HepG2 (cell line): ENCODE data around the gene CLCN1. TPM values are rescaled to one million over a fixed set of nuclear protein-coding genes. Genes with fewer than 3 reads are reported as not detected.

Source experiments
- ATAC-seq: fragments of 200-7000 bp; cut with Tn5 transposase; 3 replicates; pipeline ENCODE4 v1.9.1; 2020; ENCODE audit warnings: mild to moderate bottlenecking, moderate library complexity
- Bru-seq: library from RNA; stranded (reverse); fragments of 400-500 nt; gene quantifications from one replicate; lab custom pipeline; 2021; lab: Mats Ljungman, UMichigan
- BruChase-seq, 2 experiments: library from RNA; stranded (reverse); fragments of 400-500 nt; gene quantifications; one replicate each; lab custom pipeline; 2021; lab: Mats Ljungman, UMichigan
- BruUV-seq: library from RNA; stranded (reverse); fragments of 400-500 nt; replicated peaks from 2 replicates; lab custom pipeline; 2021; lab: Mats Ljungman, UMichigan
- CTCF ChIA-PET: fragments of 300-600 bp; formaldehyde crosslinking; extraction: SDS; loops from one replicate; lab custom pipeline; 2021; ENCODE audit warnings: low total read pairs, inconsistent platforms, low intra/inter-chr PET ratio; lab: Yijun Ruan, JAX
- POLR2A ChIA-PET: fragments of 350-600 bp; sonication (Branson Sonifier 250); formaldehyde crosslinking; loops from one replicate; lab custom pipeline; 2020; ENCODE audit warnings: antibody characterized with exemption, inconsistent platforms; lab: Yijun Ruan, JAX
- DNase-seq: peaks from one replicate; pipeline ENCODE4 v3.0.0-alpha.2; 2015; ENCODE audit warnings: low spot score
- FAIRE-seq: peaks from 3 replicates; lab custom pipeline; 2011; peaks lifted over from hg19 to GRCh38; lab: Jason Lieb, UNC
- H2AFZ ChIP-seq: one replicate; pipeline ENCODE4 v1.6.1; 2011; ENCODE audit warnings: low read length, inconsistent platforms
- H3K27ac ChIP-seq: fragments of 300-600 bp; 3 replicates; pipeline ENCODE4 v1.8.0; 2011; ENCODE audit warnings: mixed run types, mild to moderate bottlenecking, mixed read lengths, low read length, inconsistent platforms; ENCODE audit not compliant: insufficient read depth; ENCODE audit errors: extremely low read length
- H3K27me3 ChIP-seq, 2 experiments: fragments of 200-600 bp in 1 of 2; 2 replicates in 1 of 2; 3 replicates in 1 of 2; pipeline versions ENCODE4 v1.6.0 to v1.8.0; 2011; ENCODE audit warnings: low read length in 2 of 2, mild to moderate bottlenecking in 2 of 2, moderate library complexity in 2 of 2, inconsistent platforms in 1 of 2; ENCODE audit not compliant: insufficient read depth in 2 of 2, control insufficient read depth in 1 of 2
- H3K36me3 ChIP-seq, 2 experiments: fragments of 200-600 bp in 1 of 2; replicated peaks in 1 of 2; 2 replicates in 1 of 2; 3 replicates in 1 of 2; pipeline versions ENCODE4 v1.5.1 to v1.8.0; 2011; ENCODE audit warnings: low read length in 2 of 2, inconsistent platforms in 1 of 2; ENCODE audit not compliant: insufficient read depth in 2 of 2, control insufficient read depth in 1 of 2
- H3K4me1 ChIP-seq: 2 replicates; pipeline ENCODE4 v1.5.1; 2012; ENCODE audit warnings: low read length, inconsistent platforms; ENCODE audit not compliant: insufficient read depth
- H3K4me2 ChIP-seq: 2 replicates; pipeline ENCODE4 v1.6.0; 2011; ENCODE audit warnings: low read depth, low read length, inconsistent platforms
- H3K4me3 ChIP-seq, 3 experiments: fragments of 200-600 bp in 1 of 3; sonication (generic), shearing (Covaris generic) in 1 of 3; replicated peaks in 1 of 3; 2 replicates each; pipeline ENCODE4 v1.5.1; 2011 to 2016; ENCODE audit warnings: low read length in 3 of 3, inconsistent platforms in 2 of 3, low read depth in 2 of 3, mild to moderate bottlenecking in 2 of 3, control low read depth in 1 of 3, mixed read lengths in 1 of 3; ENCODE audit not compliant: insufficient read depth in 1 of 3
- H3K79me2 ChIP-seq: one replicate; pipeline ENCODE4 v1.6.1; 2011; ENCODE audit warnings: low read length, inconsistent platforms; ENCODE audit not compliant: insufficient read depth
- H3K9ac ChIP-seq: 2 replicates; pipeline ENCODE4 v1.6.0; 2011; ENCODE audit warnings: mild to moderate bottlenecking, low read depth, low read length, inconsistent platforms; ENCODE audit not compliant: insufficient read depth
- H3K9me3 ChIP-seq: 2 replicates; pipeline ENCODE4 v1.5.1; 2012; ENCODE audit warnings: mild to moderate bottlenecking, low read length
- H4K20me1 ChIP-seq: 2 replicates; pipeline ENCODE4 v1.6.0; 2011; ENCODE audit warnings: inconsistent platforms, mild to moderate bottlenecking, low read length, moderate library complexity; ENCODE audit not compliant: insufficient read depth
- HNF1A ChIP-seq, 2 experiments: sonication (generic) in 1 of 2; formaldehyde crosslinking in 1 of 2; IDR thresholded peaks; 2 replicates each; pipeline versions ENCODE4 v1.4.0 to v1.6.1; 2016 to 2020; ENCODE audit warnings: borderline replicate concordance in 1 of 2, low read depth in 1 of 2, mild to moderate bottlenecking in 1 of 2, missing genetic modification reagents in 1 of 2
- MAFK ChIP-seq, 2 experiments: IDR thresholded peaks in 1 of 2; conservative IDR thresholded peaks in 1 of 2; 2 replicates each; pipeline ENCODE4 v1.6.1; 2011; ENCODE audit warnings: improper control_type of control experiment in 2 of 2, low read length in 2 of 2
- WGBS: methylation state at CpG from one replicate; pipeline ENCODE4 v1.1.6; 2017; ENCODE audit warnings: low lambda C conversion rate; 5-methylcytosine and 5-hydroxymethylcytosine counted together
- in situ Hi-C: cut with HindIII; loops from 2 replicates; pipeline ENCODE4 v1.10.0; 2017; ENCODE audit warnings: low pct_unique_long_range_greater_than_20kb; ENCODE audit not compliant: extremely low pct_ligation_motif_present
- intact Hi-C: fragments of 100-400 bp; cut with micrococcal nuclease; formaldehyde crosslinking; loops from one replicate; pipeline ENCODE4 v1.10.0; 2022; ENCODE audit not compliant: unreplicated experiment
- long read RNA-seq, 2 experiments: library from RNA in 1 of 2; library from polyadenylated mRNA in 1 of 2; stranded (forward) in 1 of 2; unstranded in 1 of 2; transcript quantifications; one replicate each; pipeline ENCODE4 v2.0.0, GENCODE V29; 2019 to 2022
- polyA minus RNA-seq, 3 experiments: library from RNA; depleted of rRNA, polyadenylated mRNA; stranded (reverse); fragments of >200 nt; gene quantifications; 2 replicates each; pipeline ENCODE4 v1.2.3, GENCODE V29; 2011; ENCODE audit warnings: low replicate concordance in 1 of 3
- polyA plus RNA-seq, 8 experiments: library from polyadenylated mRNA; depleted of rRNA in 3 of 8; stranded (reverse) in 7 of 8; unstranded in 1 of 8; fragments of >200 nt; fragmentation: Illumina TruSeq in 4 of 8; extraction: Trizol in 4 of 8; gene quantifications; 2 replicates each; pipeline versions ENCODE4 v1.2.1 to v1.2.3, GENCODE V29; 2011 to 2016; ENCODE audit warnings: low read depth in 4 of 8, missing spikeins in 1 of 8, mixed read lengths in 1 of 8; ENCODE audit not compliant: insufficient read depth in 1 of 8
- total RNA-seq, 5 experiments: library from RNA; depleted of rRNA; stranded (reverse); fragments of >200 nt; fragmentation: Illumina TruSeq; extraction: Trizol; gene quantifications; 2 replicates each; pipeline ENCODE4 v1.2.3, GENCODE V29; 2016; ENCODE audit warnings: low read depth in 1 of 5

CLCN1 gene
- total RNA-seq (2016; rRNA removed; fragmentation: Illumina TruSeq; extraction: Trizol) = not detected in 2 replicates
- not detected in 2 replicates for total RNA-seq (2016; cell fraction: cytosol; rRNA removed; fragmentation: Illumina TruSeq; extraction: Trizol; ENCODE audit: low read depth)
- total RNA-seq (2016; cell fraction: insoluble cytoplasmic fraction; rRNA removed; fragmentation: Illumina TruSeq; extraction: Trizol) = not detected in 2 replicates
- total RNA-seq (2016; cell fraction: membrane; rRNA removed; fragmentation: Illumina TruSeq; extraction: Trizol) = not detected in 2 replicates
- total RNA-seq (2016; cell fraction: nucleus; rRNA removed; fragmentation: Illumina TruSeq; extraction: Trizol) = not detected in 2 replicates
- 0.01 TPM in 1 of 2 replicates, not detected in the other for polyA plus RNA-seq (2011; rRNA removed)
- polyA plus RNA-seq (2011; cell fraction: cytosol; rRNA removed) = not detected in 2 replicates
- not detected in 2 replicates for polyA plus RNA-seq (2011; cell fraction: nucleus; rRNA removed)
- polyA plus RNA-seq (2012) = not detected in 2 replicates
- not detected in 2 replicates for polyA plus RNA-seq (2016; cell fraction: cytosol; fragmentation: Illumina TruSeq; extraction: Trizol; ENCODE audit: low read depth)
- not detected in 2 replicates for polyA plus RNA-seq (2016; cell fraction: insoluble cytoplasmic fraction; fragmentation: Illumina TruSeq; extraction: Trizol; ENCODE audit: low read depth)
- polyA plus RNA-seq (2016; cell fraction: membrane; fragmentation: Illumina TruSeq; extraction: Trizol; ENCODE audit: low read depth) = not detected in 2 replicates
- polyA plus RNA-seq (2016; cell fraction: nucleus; fragmentation: Illumina TruSeq; extraction: Trizol; ENCODE audit: insufficient read depth, low read depth) = not detected in 2 replicates
- polyA minus RNA-seq (2011; rRNA and poly(A)+ RNA removed; ENCODE audit: low replicate concordance) = 0.07 TPM in 1 of 2 replicates, not detected in the other
- polyA minus RNA-seq (2011; cell fraction: cytosol; rRNA and poly(A)+ RNA removed) = not detected in 2 replicates
- not detected in 2 replicates for polyA minus RNA-seq (2011; cell fraction: nucleus; rRNA and poly(A)+ RNA removed)
- Bru-seq, nascent RNA = percentile 7 among the genes with signal in this experiment
- BruChase-seq, experiment 1, labeled RNA remaining after a 6-hour chase = percentile 14 among the genes with signal in this experiment
- percentile 13 among the genes with signal in this experiment for BruChase-seq, experiment 2, labeled RNA remaining after a 2-hour chase
- long read RNA-seq, experiment 1 = 0 reads
- long read RNA-seq, experiment 2 = 0 reads

GRCh38 chr7:143315776-143316175 lies at the start of gene CLCN1:
Gene CLCN1 (plus strand): TSS chr7:143316111. CDS start chr7:143316213, 102 bp downstream.
- ChIA-PET CTCF (no interaction called here), POLR2A (no interaction called here)
- Histone ChIP-seq H3K36me3 (no peaks in the 10 kb centered on the region), H3K79me2 (no peaks in the 10 kb centered on the region), H3K9me3 (no peaks in the 10 kb centered on the region), H3K27me3 (no peaks in the 10 kb centered on the region), H3K4me1 (peaks cover 12% of the 10 kb centered on the region), H3K27ac (no peak within 1 kb of the TSS), H3K4me3 (no peak within 1 kb of the TSS), H4K20me1 (no peaks in the 10 kb centered on the region), H3K9ac (no peak within 1 kb of the TSS), H2AFZ (no peak within 1 kb of the TSS), H3K4me2 (no peak within 1 kb of the TSS)
- no peak for DNase-seq
- no TSS peak for BruUV-seq
- in situ Hi-C loops = no loop called here
- peak in 1 of 2 experiments; percentile 22; a peak in 1 of 4 replicates for TF ChIP-seq MAFK (conservative IDR thresholded peaks at IDR 0.05 in 1 of 2, IDR thresholded peaks at IDR 0.05 in 1 of 2; ENCODE audit: low read length in 2 of 2)
- TF ChIP-seq HNF1A (IDR thresholded peaks at IDR 0.05; ENCODE audit: low read depth) = no peak
- TF ChIP-seq HNF1A (CRISPR knock-in tag; IDR thresholded peaks at IDR 0.05; ENCODE audit: borderline replicate concordance) = no peak
- FAIRE-seq = no peak
- WGBS = 82% methylated on average over 5 of the region's 5 CpGs
- ATAC-seq = no peak
- intact Hi-C loops = no loop called here
